HG03432 (cell line): ENCODE results near the gene NET1.
"Not testable (repeated sequence)": the region's sequence is repeated elsewhere in the genome, so short reads cannot be mapped to it uniquely, and the experiment has no call there.

ENCODE experiments used
- ATAC-seq: cut with Tn5 transposase; IDR thresholded peaks from one replicate; pipeline ENCODE4 v1.9.1; 2021; ENCODE audit warnings: mild to moderate bottlenecking, moderate library complexity; ENCODE audit not compliant: unreplicated experiment

NET1 gene

GRCh38 chr10:5461914-5462840, 49.8 kb downstream of the NET1 start:
- no peak for ATAC-seq

DNA sequence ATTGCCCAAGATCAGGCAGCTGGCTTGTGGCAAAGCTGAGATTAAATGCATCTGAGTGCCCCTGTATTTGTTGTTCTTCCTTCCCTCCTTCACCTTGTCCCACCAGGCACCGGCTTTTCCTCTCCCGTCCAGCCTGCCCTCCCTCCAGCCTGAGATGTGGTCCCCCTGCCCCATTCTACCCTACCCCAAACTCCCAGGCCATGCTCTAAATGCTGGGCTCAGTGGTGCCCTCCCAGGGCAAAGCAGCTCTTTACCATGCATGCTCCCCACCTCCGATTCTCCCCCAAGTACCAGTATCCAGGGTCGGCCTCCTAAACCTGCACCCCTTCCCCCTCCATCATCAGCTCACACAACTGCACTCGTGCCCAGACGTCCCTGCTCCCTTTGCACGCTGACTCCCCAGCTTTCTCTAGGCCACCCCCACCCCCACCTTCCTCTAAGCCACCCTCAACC, 50.5 kb downstream of the NET1 start:
- no peak for ATAC-seq

GRCh38 chr10:5464546-5464945, 52.2 kb downstream of the NET1 start:
- no peak for ATAC-seq

DNA sequence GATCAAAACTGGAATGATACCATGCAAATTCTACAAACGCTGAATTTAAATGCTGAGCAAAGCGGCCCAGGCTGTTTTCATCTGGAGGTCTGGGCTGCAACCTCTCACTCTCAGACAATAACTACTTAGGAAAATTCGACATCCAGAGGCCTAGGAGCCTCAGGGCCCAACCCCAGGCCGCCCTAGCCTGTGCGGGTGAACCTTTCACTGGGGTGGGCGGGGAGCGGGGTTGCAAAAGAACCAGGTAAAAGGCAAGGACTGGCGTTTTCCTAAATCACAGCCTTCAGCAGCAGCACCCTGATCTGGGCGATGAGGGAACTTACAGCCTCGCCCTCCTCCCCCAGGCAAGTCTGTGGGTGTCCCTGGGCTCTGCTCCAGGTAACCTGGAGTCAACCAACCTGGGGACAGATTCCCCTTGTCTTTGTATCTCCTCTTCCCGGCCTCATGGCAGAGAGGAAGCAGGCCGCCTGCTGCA, 53.7 kb downstream of the NET1 start:
- no peak for ATAC-seq

DNA sequence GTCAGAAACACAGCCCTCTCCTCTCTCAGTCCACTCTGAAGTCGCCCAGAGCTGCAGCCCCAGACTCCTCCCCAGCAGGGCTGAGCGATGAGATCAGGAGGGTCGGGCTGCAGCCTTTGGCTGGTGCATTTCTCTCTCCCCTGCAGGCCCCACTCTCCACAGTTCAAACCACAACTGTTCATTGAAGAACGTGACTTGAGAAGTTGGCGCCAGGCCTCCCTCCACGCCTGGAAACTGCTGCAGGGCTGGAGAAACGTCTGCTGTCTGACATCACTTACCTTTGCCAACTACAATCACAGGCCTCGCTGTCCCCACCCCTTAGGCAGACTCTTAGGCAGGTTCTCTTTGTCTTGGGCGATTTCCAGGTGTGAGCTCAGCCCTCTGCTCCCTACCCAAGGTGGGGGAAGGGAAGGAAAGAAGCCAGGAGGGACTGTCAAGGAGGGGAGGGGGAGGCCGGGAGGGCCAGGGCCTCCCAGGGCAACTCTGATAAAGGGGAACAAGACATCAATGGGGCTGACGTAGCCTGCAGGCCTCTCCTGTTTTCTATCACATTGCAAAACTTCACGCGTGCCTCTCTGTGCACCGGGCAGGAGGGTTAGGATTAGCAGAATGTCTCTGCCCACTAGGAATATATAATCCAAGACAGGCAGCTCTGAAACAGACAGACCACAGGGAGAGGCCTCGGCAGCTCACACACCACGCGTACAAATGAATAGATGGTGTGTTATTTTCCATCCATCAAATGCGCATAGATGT, 54.3 kb downstream of the NET1 start:
- no peak for ATAC-seq

GRCh38 chr10:5467207-5467535, 54.8 kb downstream of the NET1 start:
- ATAC-seq: no peak

- no peak for ATAC-seq
Observed at GRCh38 chr10:5467634-5468255, 55.4 kb downstream of the NET1 start.

DNA sequence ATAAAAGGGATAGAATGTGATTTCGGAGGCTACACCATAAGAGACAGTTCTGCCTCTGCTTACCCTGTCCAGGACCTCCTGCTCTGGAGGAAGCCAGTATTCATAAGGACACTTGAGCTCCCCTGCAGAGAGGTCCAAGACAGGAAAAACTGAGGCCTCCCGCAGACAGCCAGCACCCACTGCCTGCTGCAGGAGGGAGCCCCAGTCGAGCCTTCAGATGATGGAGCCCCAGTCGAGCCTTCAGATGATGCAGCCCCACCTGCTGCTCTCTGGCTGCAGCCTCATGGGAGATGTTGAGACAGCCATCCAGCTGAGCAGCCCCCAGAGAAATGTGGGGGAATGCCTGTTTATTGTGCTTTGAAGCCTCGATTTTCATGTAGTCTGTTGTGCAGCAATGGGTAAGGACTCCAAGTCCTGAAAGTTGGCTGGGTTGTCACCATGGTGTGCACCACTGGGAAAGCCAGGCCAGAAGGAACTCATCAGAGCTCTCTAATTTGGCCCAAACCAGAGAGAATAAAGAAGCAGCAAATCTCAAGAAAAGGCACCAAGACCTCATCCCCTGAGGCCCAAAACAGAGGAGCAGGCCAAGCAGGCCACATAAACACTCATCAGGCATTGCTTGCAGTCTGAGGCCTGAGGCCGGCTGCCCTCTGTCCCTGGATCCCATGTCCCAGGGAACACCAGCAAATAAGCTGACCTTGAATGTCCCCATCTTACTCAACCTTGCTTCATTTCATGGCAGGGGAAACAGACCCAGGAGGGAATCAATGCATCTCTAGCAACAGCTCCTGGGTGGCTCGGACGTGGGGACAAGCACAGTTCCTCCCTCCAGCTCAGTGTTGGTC, 56.1 kb downstream of the NET1 start:
- no peak for ATAC-seq

- ATAC-seq: no peak
Observed at GRCh38 chr10:5469353-5470061, 57.1 kb downstream of the NET1 start.

DNA sequence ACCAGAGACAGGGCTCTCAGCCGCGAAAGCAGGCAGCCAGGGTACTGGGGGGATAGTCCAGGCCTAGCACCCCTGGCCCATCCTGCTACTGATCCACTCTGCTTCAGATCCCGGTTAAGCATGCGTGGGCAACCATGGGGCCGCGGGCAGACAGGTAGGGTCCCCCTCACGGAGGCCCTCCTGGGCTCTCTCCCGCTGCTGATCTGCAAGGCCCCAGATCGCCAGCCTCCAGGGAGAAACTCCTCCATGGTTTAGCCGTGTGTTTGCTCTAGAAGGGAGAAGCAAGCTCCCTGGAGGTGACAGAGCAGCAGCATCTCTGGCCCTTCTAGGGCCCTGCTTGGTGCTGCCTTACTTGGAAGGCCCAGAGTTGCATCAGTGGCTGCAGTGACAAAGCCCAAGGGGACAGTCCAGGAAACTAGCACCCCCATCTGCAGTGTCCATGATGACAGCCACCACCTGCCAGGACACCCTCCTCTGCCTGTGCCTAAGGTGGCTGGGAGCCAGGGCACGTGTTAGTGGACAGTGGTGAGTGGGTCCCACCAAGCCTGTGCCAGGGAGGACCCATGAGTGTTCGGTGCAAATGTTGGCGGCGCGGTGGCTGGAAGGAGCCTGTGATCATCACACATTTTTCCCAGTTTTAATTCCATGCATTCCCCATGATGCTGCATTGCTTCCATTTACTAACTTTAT, 57.9 kb downstream of the NET1 start:
- ATAC-seq: no peak

DNA sequence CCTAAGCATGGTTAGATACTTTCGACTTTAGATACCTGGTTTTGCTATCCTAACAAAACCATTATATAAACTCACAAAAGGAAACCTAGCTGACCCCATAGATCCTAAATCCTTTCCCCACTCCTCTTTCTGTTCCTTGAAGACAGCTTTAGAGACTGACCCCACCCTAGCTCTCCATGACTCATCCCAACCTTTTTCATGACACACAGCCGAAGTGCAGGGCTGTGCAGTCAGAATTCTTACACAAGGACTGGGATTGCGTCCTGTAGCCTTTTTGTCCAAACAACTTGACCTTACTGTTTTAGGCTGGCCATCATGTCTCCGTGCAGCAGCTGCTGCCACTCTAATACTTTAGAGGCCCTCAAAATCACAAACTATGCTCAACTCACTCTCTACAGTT, 62.3 kb downstream of the NET1 start:
- not testable (repeated sequence) for ATAC-seq

GRCh38 chr10:5475088-5475487, 62.7 kb downstream of the NET1 start:
- not testable (repeated sequence) for ATAC-seq

- ATAC-seq: not testable (repeated sequence)
Observed at GRCh38 chr10:5475974-5476807, 63.8 kb downstream of the NET1 start.

GRCh38 chr10:5476918-5477525, 64.7 kb downstream of the NET1 start:
- ATAC-seq: no peak

GRCh38 chr10:5477948-5478693, 65.8 kb downstream of the NET1 start:
- no peak for ATAC-seq

- ATAC-seq: no peak
Observed at GRCh38 chr10:5478694-5479305, 66.4 kb downstream of the NET1 start.
